A549 (cell line): ENCODE measurements around the gene PGPEP1. TPM values are rescaled to one million over a fixed set of nuclear protein-coding genes. Genes with fewer than 3 reads are reported as not detected.

Experiments
- ATAC-seq, 2 experiments: fragments of 200-7000 bp in 1 of 2; fragments of >200 bp in 1 of 2; cut with Nextera tagmentation in 1 of 2; cut with Tn5 transposase in 1 of 2; 3 replicates each; pipeline versions ENCODE4 v1.8.0 to v1.9.1; 2018 to 2020; ENCODE audit warnings: mild to moderate bottlenecking in 1 of 2, moderate library complexity in 1 of 2
- CTCF ChIA-PET: fragments of 300-600 bp; sonication (Branson Sonifier 250); formaldehyde crosslinking; extraction: SDS; loops from one replicate; lab custom pipeline; 2021; ENCODE audit warnings: antibody characterized with exemption, inconsistent platforms; lab: Yijun Ruan, JAX
- POLR2A ChIA-PET: fragments of 350-600 bp; formaldehyde crosslinking; extraction: SDS; loops from one replicate; lab custom pipeline; 2021; ENCODE audit warnings: antibody characterized with exemption, inconsistent platforms; lab: Yijun Ruan, JAX
- DNase-seq, 2 experiments: peaks; one replicate each; pipeline versions ENCODE4 v3.0.0 to v3.0.0-alpha.2; 2011 to 2016; ENCODE audit warnings: low read depth in 1 of 2, low spot score in 1 of 2
- FAIRE-seq: peaks from 2 replicates; lab custom pipeline; 2011; peaks lifted over from hg19 to GRCh38; lab: Jason Lieb, UNC
- H3K27ac ChIP-seq, 2 experiments: fragments of >200 bp; sonication (Bioruptor Twin); formaldehyde crosslinking; 3 replicates each; pipeline ENCODE4 v1.5.1; 2016 to 2017
- H3K4me1 ChIP-seq: fragments of >200 bp; sonication (Bioruptor Twin); formaldehyde crosslinking; 3 replicates; pipeline ENCODE4 v1.6.1; 2016
- H3K4me2 ChIP-seq: fragments of >200 bp; sonication (Bioruptor Twin); formaldehyde crosslinking; 3 replicates; pipeline ENCODE4 v1.6.1; 2016
- H3K4me3 ChIP-seq: fragments of >200 bp; sonication (Bioruptor Twin); formaldehyde crosslinking; 3 replicates; pipeline ENCODE4 v1.5.1; 2016
- H3K9me3 ChIP-seq: fragments of >200 bp; sonication (Bioruptor Twin); formaldehyde crosslinking; 3 replicates; pipeline ENCODE4 v1.6.1; 2016
- BHLHE40 ChIP-seq: IDR thresholded peaks from 2 replicates; pipeline ENCODE4 v1.6.1; 2012; ENCODE audit warnings: low read depth, low read length, inconsistent platforms
- CBX8 ChIP-seq: fragments of 200-600 bp; sonication (generic); IDR thresholded peaks from 2 replicates; pipeline ENCODE4 v1.6.1; 2016
- CEBPB ChIP-seq, 2 experiments: fragments of >200 bp in 1 of 2; sonication (Bioruptor Twin) in 1 of 2; formaldehyde crosslinking in 1 of 2; IDR thresholded peaks; 2 replicates each; pipeline ENCODE4 v1.6.1; 2012 to 2016
- E2F6 ChIP-seq: IDR thresholded peaks from 2 replicates; pipeline ENCODE4 v1.6.1; 2012; ENCODE audit warnings: low read depth, borderline replicate concordance
- FOSL2 ChIP-seq, 2 experiments: fragments of 450-650 bp in 1 of 2; fragments of >200 bp in 1 of 2; sonication (Bioruptor Twin) in 1 of 2; formaldehyde crosslinking; IDR thresholded peaks; 2 replicates each; pipeline versions ENCODE4 v1.5.0 to v1.6.1; 2016 to 2020; ENCODE audit warnings: mild to moderate bottlenecking in 1 of 2, moderate library complexity in 1 of 2
- FOXS1 ChIP-seq: fragments of 250-450 bp; sonication (Bioruptor Pico); IDR thresholded peaks from 2 replicates; pipeline ENCODE4 v1.5.0; 2020; ENCODE audit warnings: mild to moderate bottlenecking, moderate library complexity
- HDAC2 ChIP-seq: fragments of 200-600 bp; sonication (generic); IDR thresholded peaks from 2 replicates; pipeline ENCODE4 v1.6.1; 2016
- HMGXB4 ChIP-seq: fragments of 250-450 bp; sonication (Bioruptor Pico); IDR thresholded peaks from 2 replicates; pipeline ENCODE4 v1.5.0; 2021; ENCODE audit warnings: mild to moderate bottlenecking, moderate library complexity, borderline replicate concordance
- HOXA7 ChIP-seq: fragments of 250-450 bp; sonication (Bioruptor Pico); IDR thresholded peaks from 2 replicates; pipeline ENCODE4 v1.5.0; 2020; ENCODE audit warnings: mild to moderate bottlenecking, moderate library complexity
- HOXB13 ChIP-seq: fragments of 250-450 bp; sonication (Bioruptor Pico); IDR thresholded peaks from 2 replicates; pipeline ENCODE4 v1.5.0; 2020; ENCODE audit warnings: low read depth, mild to moderate bottlenecking, moderate library complexity
- HOXB5 ChIP-seq: fragments of 250-450 bp; sonication (Bioruptor Pico); IDR thresholded peaks from 2 replicates; pipeline ENCODE4 v1.5.0; 2020; ENCODE audit warnings: mild to moderate bottlenecking, moderate library complexity
- JUN ChIP-seq, 2 experiments: fragments of >200 bp; sonication (Bioruptor Twin); formaldehyde crosslinking; IDR thresholded peaks; 2 replicates in 1 of 2; 3 replicates in 1 of 2; pipeline ENCODE4 v1.6.1; 2016 to 2017
- KDM1A ChIP-seq: fragments of 200-600 bp; sonication (generic); IDR thresholded peaks from 2 replicates; pipeline ENCODE4 v1.6.1; 2016; ENCODE audit warnings: low read depth, mild to moderate bottlenecking
- KDM5A ChIP-seq: fragments of 200-600 bp; sonication (generic); IDR thresholded peaks from 2 replicates; pipeline ENCODE4 v1.6.1; 2016; ENCODE audit warnings: antibody characterized with exemption, mild to moderate bottlenecking
- MAX ChIP-seq: IDR thresholded peaks from 2 replicates; pipeline ENCODE4 v1.6.1; 2012
- NPAS2 ChIP-seq: fragments of 250-450 bp; sonication (Bioruptor Pico); IDR thresholded peaks from 2 replicates; pipeline ENCODE4 v1.8.0; 2022; ENCODE audit warnings: mild to moderate bottlenecking, moderate library complexity, borderline replicate concordance
- POLR2A ChIP-seq: IDR thresholded peaks from 2 replicates; pipeline ENCODE4 v1.6.1; 2012; ENCODE audit warnings: mild to moderate bottlenecking, low read length
- RARB ChIP-seq: fragments of 250-450 bp; sonication (Bioruptor Pico); IDR thresholded peaks from 2 replicates; pipeline ENCODE4 v1.8.0; 2021; ENCODE audit warnings: mild to moderate bottlenecking, moderate library complexity
- RCOR1 ChIP-seq: fragments of 150-350 bp; IDR thresholded peaks from 2 replicates; pipeline ENCODE4 v1.6.1; 2014; ENCODE audit warnings: antibody characterized with exemption, low read length, low read depth
- RFX5 ChIP-seq: fragments of 450-650 bp; IDR thresholded peaks from 2 replicates; pipeline ENCODE4 v1.7.1; 2014; ENCODE audit warnings: antibody characterized with exemption, mild to moderate bottlenecking, moderate library complexity
- TFCP2L1 ChIP-seq: fragments of 250-450 bp; sonication (Bioruptor Pico); IDR thresholded peaks from 2 replicates; pipeline ENCODE4 v1.5.0; 2021; ENCODE audit warnings: mild to moderate bottlenecking
- ZFP36 ChIP-seq: fragments of 450-650 bp; IDR thresholded peaks from 2 replicates; pipeline ENCODE4 v1.6.1; 2014; ENCODE audit warnings: borderline replicate concordance; ENCODE audit not compliant: partially characterized antibody
- ZSCAN20 ChIP-seq: fragments of 250-450 bp; sonication (Bioruptor Pico); IDR thresholded peaks from 2 replicates; pipeline ENCODE4 v1.8.0; 2022; ENCODE audit warnings: mild to moderate bottlenecking, moderate library complexity
- WGBS: methylation state at CpG from one replicate; pipeline ENCODE4 v1.1.6; 2017; ENCODE audit errors: missing lambda C conversion rate; 5-methylcytosine and 5-hydroxymethylcytosine counted together
- polyA plus RNA-seq, 4 experiments: library from polyadenylated mRNA; depleted of rRNA in 3 of 4; stranded (reverse); fragments of >200 nt; fragmentation: RNase III in 1 of 4; extraction: RNeasy Plus Mini Kit Qiagen cat#74134 plus additional on column Dnase treatment in 1 of 4; gene quantifications; 2 replicates in 3 of 4; 3 replicates in 1 of 4; pipeline ENCODE4 v1.2.3, GENCODE V29; 2011 to 2017

Gene PGPEP1
- polyA plus RNA-seq, 2 of the 4 experiments (the other 2 are of a cell fraction), result 5.3 to 7.1 TPM

GRCh38 chr19:18416778-18417249, 76.4 kb downstream of the PGPEP1 start (continued):
- TF ChIP-seq JUN (IDR thresholded peaks at IDR 0.05) (no peak; a peak in 1 of 5 replicates), RCOR1 (no peak), TFCP2L1 (CRISPR knock-in tag) (no peak; the same call in 1 of the 2 replicates), HOXA7 (CRISPR knock-in tag) (peak; percentile 62; the same call in 1 of the 2 replicates), RFX5 (no peak)

- FAIRE-seq, result no peak
- WGBS, result 0% methylated on average over 5 of the region's 53 CpGs
- POLR2A ChIA-PET, result interaction anchor here (0.7 to 4.8 kb wide), 6 partner anchors 16 to 172 kb away, joined by 3 to 28 read pairs (median 6); partner anchors contain the start of gene GDF15
- TF ChIP-seq HDAC2, result peak; percentile 54; the same call in 1 of the 2 replicates
- no peak for TF ChIP-seq FOSL2 (IDR thresholded peaks at IDR 0.05)
- no peak for TF ChIP-seq FOSL2 (CRISPR knock-in tag; IDR thresholded peaks at IDR 0.05)
- TF ChIP-seq HOXB13 (CRISPR knock-in tag), result 0 out of 2 replicates have a peak, but pooled peaks have one; percentile 43
- TF ChIP-seq CBX8, result no peak
- peak; percentile 75 for TF ChIP-seq ZFP36
- no peak for TF ChIP-seq CEBPB (IDR thresholded peaks at IDR 0.05)
- no peak; the same call in 1 of the 2 replicates for TF ChIP-seq HOXB5 (CRISPR knock-in tag)
- TF ChIP-seq ZSCAN20, result no peak
- TF ChIP-seq BHLHE40, result no peak
- no peak for TF ChIP-seq RFX5
- TF ChIP-seq FOXS1 (CRISPR knock-in tag), result no peak
- peak; percentile 80 for TF ChIP-seq E2F6
- TF ChIP-seq RARB (CRISPR knock-in tag), result peak; percentile 41; the same call in 1 of the 2 replicates
- no peak for TF ChIP-seq HMGXB4
- TF ChIP-seq KDM5A, result no peak
- TF ChIP-seq POLR2A, result 0 out of 2 replicates have a peak, but pooled peaks have one; percentile 22
- TF ChIP-seq KDM1A, result peak; percentile 68; the same call in 1 of the 2 replicates
- TF ChIP-seq JUN (IDR thresholded peaks at IDR 0.05), result peak; percentile 33 to 45; a peak in 2 of 5 replicates
- Histone ChIP-seq H3K4me2 (peak overlapping the region; percentile 93), H3K4me1 (peaks cover 56% of the 10 kb centered on the region), H3K9me3 (no peaks in the 10 kb centered on the region), H3K27ac (peak overlapping the region; percentile 96 to 100), H3K4me3 (peak overlapping the region; percentile 49)
- ATAC-seq, result peak; percentile 40 to 70
- DNase-seq, result peak in 1 of 2 experiments; percentile 79
- CTCF ChIA-PET, result interaction anchor here (0.6 to 9.4 kb wide), 6 partner anchors 16 to 78 kb away, joined by 3 to 109 read pairs (median 8); no protein-coding TSS in a partner anchor
These were observed 77.0 kb downstream of the PGPEP1 start for GRCh38 chr19:18417250-18418028.

- peak; percentile 26; the same call in 1 of the 2 replicates for TF ChIP-seq BHLHE40
- peak; percentile 19; the same call in 1 of the 2 replicates for TF ChIP-seq MAX
- TF ChIP-seq NPAS2 (CRISPR knock-in tag), result 0 out of 2 replicates have a peak, but pooled peaks have one; percentile 25
- 0 out of 2 replicates have a peak, but pooled peaks have one; percentile 47 for TF ChIP-seq KDM1A
- no peak for TF ChIP-seq CEBPB (IDR thresholded peaks at IDR 0.05)
- H3K9me3 ChIP-seq, result no peaks in the 10 kb centered on the region
- peak overlapping the region; percentile 49; the same call in 2 of the 3 replicates for H3K4me3 ChIP-seq
- ATAC-seq (no peak), FAIRE-seq (no peak), DNase-seq (no peak)
- H3K4me2 ChIP-seq, result peak overlapping the region; percentile 93
- peak overlapping the region; percentile 96 to 100 for H3K27ac ChIP-seq
- 42% methylated on average over 16 of the region's 30 CpGs for WGBS
- peaks cover 56% of the 10 kb centered on the region for H3K4me1 ChIP-seq
- ChIA-PET POLR2A (interaction anchor here (1.5 to 4.8 kb wide), 4 partner anchors 27 to 136 kb away, joined by 6 to 28 read pairs (median 12); partner anchors contain the start of genes GDF15 and JUND), CTCF (interaction anchor here (0.6 to 9.4 kb wide), 8 partner anchors 8 to 172 kb away, joined by 3 to 109 read pairs (median 8); no protein-coding TSS in a partner anchor)
These were observed 77.7 kb downstream of the PGPEP1 start for GRCh38 chr19:18418029-18418482.
